ENCODE data around the gene MACROH2A1.

GRCh38 chr5:135324160-135324559, 74.9 kb downstream of the MACROH2A1 start:
- TF ChIP-seq CTCF (IDR thresholded peaks at IDR 0.05; ENCODE audit: low read length): no peak
- no peak for TF ChIP-seq EZH2phosphoT487 (IDR thresholded peaks at IDR 0.05; ENCODE audit: low read length)
